Neural progenitor cell (in vitro differentiated cells): ENCODE results near the gene RGSL1.

Experiments
- EZH2 ChIP-seq: fragments of 200-600 bp; sonication (generic); IDR thresholded peaks from 2 replicates; pipeline ENCODE4 v1.6.1; 2017; ENCODE audit warnings: antibody characterized with exemption, mild to moderate bottlenecking, moderate library complexity
- TF ChIP-seq, protein P1 (sequence below): fragments of 200-600 bp; sonication (generic); IDR thresholded peaks from 2 replicates; pipeline ENCODE4 v1.5.1; 2017; ENCODE audit warnings: antibody characterized with exemption, mild to moderate bottlenecking

DNA sequence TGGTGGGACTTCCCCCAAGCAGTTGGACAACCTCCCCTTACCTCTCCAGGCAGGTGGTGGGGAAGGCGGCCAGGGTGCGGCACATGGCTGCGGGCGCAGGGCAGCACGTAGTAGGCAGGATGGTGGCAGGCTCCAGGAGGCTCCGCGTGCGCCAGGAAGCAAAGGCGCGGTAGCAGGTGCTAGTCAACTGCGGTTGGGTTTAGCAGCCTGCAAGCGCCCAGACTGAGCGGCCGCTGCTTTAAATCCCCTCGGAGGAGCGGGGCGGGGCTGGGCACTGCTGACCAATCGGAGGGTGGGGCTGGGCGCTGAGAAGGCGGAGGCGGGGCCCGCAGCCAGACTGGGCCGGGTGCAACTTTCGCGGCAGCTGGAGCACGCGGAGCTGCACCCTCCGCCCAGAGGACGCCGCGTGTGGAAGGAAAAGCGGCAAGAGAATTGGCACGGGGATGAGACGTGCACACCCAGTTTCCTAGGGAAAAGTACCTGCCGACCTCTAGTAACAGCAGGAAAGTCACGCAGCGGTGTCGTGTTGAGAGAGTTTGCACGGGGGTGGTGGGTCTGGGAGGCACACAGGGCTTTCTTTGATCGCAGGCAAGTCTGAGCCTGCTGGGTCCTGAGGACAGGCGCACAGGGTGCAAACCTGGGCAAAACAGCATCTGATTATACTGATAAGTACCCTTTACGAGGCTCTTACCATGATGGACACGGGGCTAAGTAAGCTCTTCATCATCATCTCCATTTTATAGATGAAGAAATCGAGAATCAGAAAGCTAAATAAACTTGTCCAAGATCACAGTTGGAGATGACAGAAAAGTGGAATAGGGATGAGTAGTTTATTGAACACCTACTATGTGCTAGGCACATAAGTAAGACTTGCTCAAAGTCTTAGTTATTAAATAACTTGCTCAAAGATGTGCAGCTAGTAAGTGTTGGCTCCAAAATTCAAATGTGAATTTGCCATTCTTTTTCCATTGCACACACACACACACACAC is 154.5 kb downstream of the RGSL1 start, which contains the start of gene RGS16:
- no peak for TF ChIP-seq EZH2
- TF ChIP-seq, protein P1, sequence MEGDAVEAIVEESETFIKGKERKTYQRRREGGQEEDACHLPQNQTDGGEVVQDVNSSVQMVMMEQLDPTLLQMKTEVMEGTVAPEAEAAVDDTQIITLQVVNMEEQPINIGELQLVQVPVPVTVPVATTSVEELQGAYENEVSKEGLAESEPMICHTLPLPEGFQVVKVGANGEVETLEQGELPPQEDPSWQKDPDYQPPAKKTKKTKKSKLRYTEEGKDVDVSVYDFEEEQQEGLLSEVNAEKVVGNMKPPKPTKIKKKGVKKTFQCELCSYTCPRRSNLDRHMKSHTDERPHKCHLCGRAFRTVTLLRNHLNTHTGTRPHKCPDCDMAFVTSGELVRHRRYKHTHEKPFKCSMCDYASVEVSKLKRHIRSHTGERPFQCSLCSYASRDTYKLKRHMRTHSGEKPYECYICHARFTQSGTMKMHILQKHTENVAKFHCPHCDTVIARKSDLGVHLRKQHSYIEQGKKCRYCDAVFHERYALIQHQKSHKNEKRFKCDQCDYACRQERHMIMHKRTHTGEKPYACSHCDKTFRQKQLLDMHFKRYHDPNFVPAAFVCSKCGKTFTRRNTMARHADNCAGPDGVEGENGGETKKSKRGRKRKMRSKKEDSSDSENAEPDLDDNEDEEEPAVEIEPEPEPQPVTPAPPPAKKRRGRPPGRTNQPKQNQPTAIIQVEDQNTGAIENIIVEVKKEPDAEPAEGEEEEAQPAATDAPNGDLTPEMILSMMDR, result no peak
